ENCODE data around the gene SLMAP.

- TF ChIP-seq CTCF (IDR thresholded peaks at IDR 0.05; ENCODE audit: insufficient read depth, low read length, poor library complexity, severe bottlenecking) (no peak), EZH2phosphoT487 (conservative IDR thresholded peaks at IDR 0.05; ENCODE audit: low read length) (no peak)
Measured at GRCh38 chr3:57974796-57975388, 218.8 kb downstream of the SLMAP start.
